HCT116 (cell line): ENCODE data around the gene FBXO17. TPM values are rescaled to one million over a fixed set of nuclear protein-coding genes. Genes with fewer than 3 reads are reported as not detected.

ENCODE experiments used
- ATAC-seq: fragments of 200-7000 bp; cut with Tn5 transposase; 2 replicates; pipeline ENCODE4 v1.9.1; 2020; ENCODE audit warnings: mild to moderate bottlenecking, moderate library complexity
- BruUV-seq: library from RNA; stranded (reverse); fragments of 400-500 nt; replicated peaks from 2 replicates; lab custom pipeline; 2021; lab: Mats Ljungman, UMichigan
- CTCF ChIA-PET: fragments of 300-600 bp; sonication (Branson Sonifier 250); formaldehyde crosslinking; loops from one replicate; lab custom pipeline; 2021; ENCODE audit warnings: antibody characterized with exemption; lab: Charles Lee
- POLR2A ChIA-PET: fragments of 300-600, 350-600 bp; sonication (Branson Sonifier 250); formaldehyde crosslinking; loops from one replicate; lab custom pipeline; 2021; ENCODE audit warnings: antibody characterized with exemption; lab: Charles Lee
- RAD21 ChIA-PET, 2 experiments: fragments of 300-600 bp; sonication (Branson Sonifier 250); formaldehyde crosslinking; loops; one replicate each; lab custom pipeline; 2023; ENCODE audit warnings: low total read pairs in 2 of 2; ENCODE audit not compliant: uncharacterized antibody in 2 of 2, unreplicated experiment in 2 of 2, low non-redundant PET in 1 of 2; lab: Charles Lee
- DNase-seq: peaks from one replicate; pipeline ENCODE4 v3.0.0-alpha.2; 2010; ENCODE audit warnings: low read depth, low spot score
- H2AFZ ChIP-seq: fragments of 200-600 bp; shearing (Covaris generic), sonication (generic); 2 replicates; pipeline ENCODE4 v1.6.1; 2017; ENCODE audit warnings: low read depth, mixed run types, mixed read lengths, antibody characterized with exemption, low read length; ENCODE audit not compliant: poor library complexity, severe bottlenecking
- H3K27ac ChIP-seq: 2 replicates; pipeline ENCODE4 v1.5.1; 2012; ENCODE audit warnings: low read depth, low read length
- H3K27me3 ChIP-seq: fragments of 200-600 bp; sonication (generic); 2 replicates; pipeline ENCODE4 v1.6.1; 2016; ENCODE audit warnings: mixed run types, low read length, mixed read lengths; ENCODE audit not compliant: insufficient read depth
- H3K36me3 ChIP-seq, 2 experiments: fragments of 200-500 bp in 1 of 2; fragments of 200-600 bp in 1 of 2; sonication (Bioruptor generic) in 1 of 2; sonication (generic) in 1 of 2; 2 replicates each; pipeline versions ENCODE4 v1.5.1 to v1.6.1; 2014 to 2016; ENCODE audit warnings: low read length in 2 of 2, inconsistent platforms in 1 of 2, mixed read lengths in 1 of 2, mixed run types in 1 of 2; ENCODE audit not compliant: insufficient read depth in 2 of 2, control insufficient read depth in 1 of 2
- H3K4me1 ChIP-seq, 2 experiments: fragments of 200-600 bp in 1 of 2; sonication (generic) in 1 of 2; 2 replicates each; pipeline versions ENCODE4 v1.5.1 to v1.6.1; 2012 to 2017; ENCODE audit warnings: low read length in 2 of 2, inconsistent platforms in 1 of 2, mild to moderate bottlenecking in 1 of 2, mixed read lengths in 1 of 2, mixed run types in 1 of 2, moderate library complexity in 1 of 2; ENCODE audit not compliant: insufficient read depth in 2 of 2, control insufficient read depth in 1 of 2
- H3K4me2 ChIP-seq: fragments of 200-600 bp; sonication (generic); 2 replicates; pipeline ENCODE4 v1.6.1; 2017; ENCODE audit warnings: mixed run types, low read length, mixed read lengths
- H3K4me3 ChIP-seq, 2 experiments: fragments of 200-600 bp in 1 of 2; sonication (generic) in 1 of 2; replicated peaks in 1 of 2; 2 replicates each; pipeline ENCODE4 v1.5.1; 2011 to 2016; ENCODE audit warnings: low read length in 2 of 2, control low read depth in 1 of 2, low read depth in 1 of 2, mild to moderate bottlenecking in 1 of 2, mixed read lengths in 1 of 2, mixed run types in 1 of 2
- H3K79me2 ChIP-seq: fragments of 200-600 bp; sonication (generic); 2 replicates; pipeline ENCODE4 v1.6.1; 2017; ENCODE audit warnings: mild to moderate bottlenecking, mixed run types, low read length, moderate library complexity, mixed read lengths; ENCODE audit not compliant: insufficient read depth
- H3K9ac ChIP-seq: fragments of 200-600 bp; sonication (generic); 2 replicates; pipeline ENCODE4 v1.6.1; 2016; ENCODE audit warnings: low read length, mixed read lengths
- H3K9me2 ChIP-seq: fragments of 200-600 bp; sonication (generic), shearing (Covaris generic); 2 replicates; pipeline ENCODE4 v1.6.1; 2017; ENCODE audit warnings: mixed run types, mild to moderate bottlenecking, moderate library complexity; ENCODE audit not compliant: insufficient read depth
- H3K9me3 ChIP-seq, 2 experiments: fragments of 200-500 bp in 1 of 2; fragments of 200-600 bp in 1 of 2; sonication (Bioruptor generic) in 1 of 2; sonication (generic) in 1 of 2; 2 replicates each; pipeline ENCODE4 v1.6.1; 2014 to 2017; ENCODE audit warnings: low read length in 2 of 2, mixed read lengths in 2 of 2, inconsistent platforms in 1 of 2, low read depth in 1 of 2, mild to moderate bottlenecking in 1 of 2, mixed run types in 1 of 2, moderate library complexity in 1 of 2; ENCODE audit not compliant: control insufficient read depth in 1 of 2, insufficient read depth in 1 of 2
- H4K20me1 ChIP-seq: fragments of 200-600 bp; sonication (generic), shearing (Covaris generic); 2 replicates; pipeline ENCODE4 v1.6.1; 2017; ENCODE audit warnings: mixed run types, mild to moderate bottlenecking, moderate library complexity; ENCODE audit not compliant: insufficient read depth
- CEBPB ChIP-seq: IDR thresholded peaks from 2 replicates; pipeline ENCODE4 v1.6.1; 2012; ENCODE audit warnings: low read depth
- ELF1 ChIP-seq: IDR thresholded peaks from 2 replicates; pipeline ENCODE4 v1.6.1; 2012; ENCODE audit warnings: low read depth, borderline replicate concordance
- EZH2phosphoT487 ChIP-seq: fragments of 200-600 bp; IDR thresholded peaks from 2 replicates; pipeline ENCODE4 v1.6.1; 2018; ENCODE audit warnings: antibody characterized with exemption, borderline replicate concordance
- FOSL1 ChIP-seq: IDR thresholded peaks from 2 replicates; pipeline ENCODE4 v1.6.1; 2012; ENCODE audit warnings: low read depth
- JUND ChIP-seq: IDR thresholded peaks from 2 replicates; pipeline ENCODE4 v1.6.1; 2012
- POLR2A ChIP-seq: IDR thresholded peaks from 2 replicates; pipeline ENCODE4 v1.7.0; 2011; ENCODE audit warnings: borderline replicate concordance; ENCODE audit not compliant: insufficient read depth, insufficient read length; ENCODE audit errors: extremely low read depth
- SRF ChIP-seq: IDR thresholded peaks from 2 replicates; pipeline ENCODE4 v1.6.1; 2012; ENCODE audit warnings: low read depth
- YY1 ChIP-seq: IDR thresholded peaks from 2 replicates; pipeline ENCODE4 v1.6.1; 2011; ENCODE audit warnings: low read length, low read depth, moderate library complexity, mild to moderate bottlenecking; ENCODE audit not compliant: insufficient replicate concordance; ENCODE audit errors: extremely low read depth
- ZFX ChIP-seq: fragments of 450-650 bp; IDR thresholded peaks from 2 replicates; pipeline ENCODE4 v1.6.1; 2017
- intact Hi-C: fragments of 100-400 bp; cut with micrococcal nuclease; formaldehyde crosslinking; loops from 2 replicates; pipeline ENCODE4 v1.10.0; 2022
- total RNA-seq: library from RNA; stranded (reverse); gene quantifications from one replicate; pipeline ENCODE4 v1.2.1, GENCODE V29; 2021; ENCODE audit not compliant: unreplicated experiment
- TF ChIP-seq, protein P1 (sequence below): IDR thresholded peaks from 2 replicates; pipeline ENCODE4 v1.6.1; 2012; ENCODE audit warnings: low read depth
- TF ChIP-seq, protein P2 (sequence below): IDR thresholded peaks from 2 replicates; pipeline ENCODE4 v1.6.1; 2012

Gene FBXO17
- total RNA-seq, 1 experiment from 2014 or later = 18.5 TPM

DNA sequence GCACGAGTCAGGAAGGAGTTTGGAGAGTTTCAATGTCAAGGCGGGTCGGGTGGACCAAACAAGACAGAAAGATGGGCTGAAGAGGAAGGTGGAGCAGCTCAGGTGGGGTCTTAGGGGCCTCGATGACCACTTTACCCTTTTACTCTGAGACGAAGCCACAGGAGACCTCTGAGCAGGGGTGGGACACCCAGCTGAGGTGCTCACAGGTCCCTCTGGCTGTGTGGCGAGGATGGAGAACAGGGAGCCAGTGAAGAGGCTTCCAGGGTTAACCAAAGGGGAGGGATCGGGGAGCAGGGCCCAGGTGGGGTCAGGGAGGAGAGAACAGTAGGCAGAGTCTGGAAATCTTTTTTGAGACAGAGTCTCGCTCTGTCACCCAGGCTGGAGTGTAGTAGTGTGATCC is 61.6 kb downstream of the FBXO17 start (continued):
- TF ChIP-seq, protein P1, sequence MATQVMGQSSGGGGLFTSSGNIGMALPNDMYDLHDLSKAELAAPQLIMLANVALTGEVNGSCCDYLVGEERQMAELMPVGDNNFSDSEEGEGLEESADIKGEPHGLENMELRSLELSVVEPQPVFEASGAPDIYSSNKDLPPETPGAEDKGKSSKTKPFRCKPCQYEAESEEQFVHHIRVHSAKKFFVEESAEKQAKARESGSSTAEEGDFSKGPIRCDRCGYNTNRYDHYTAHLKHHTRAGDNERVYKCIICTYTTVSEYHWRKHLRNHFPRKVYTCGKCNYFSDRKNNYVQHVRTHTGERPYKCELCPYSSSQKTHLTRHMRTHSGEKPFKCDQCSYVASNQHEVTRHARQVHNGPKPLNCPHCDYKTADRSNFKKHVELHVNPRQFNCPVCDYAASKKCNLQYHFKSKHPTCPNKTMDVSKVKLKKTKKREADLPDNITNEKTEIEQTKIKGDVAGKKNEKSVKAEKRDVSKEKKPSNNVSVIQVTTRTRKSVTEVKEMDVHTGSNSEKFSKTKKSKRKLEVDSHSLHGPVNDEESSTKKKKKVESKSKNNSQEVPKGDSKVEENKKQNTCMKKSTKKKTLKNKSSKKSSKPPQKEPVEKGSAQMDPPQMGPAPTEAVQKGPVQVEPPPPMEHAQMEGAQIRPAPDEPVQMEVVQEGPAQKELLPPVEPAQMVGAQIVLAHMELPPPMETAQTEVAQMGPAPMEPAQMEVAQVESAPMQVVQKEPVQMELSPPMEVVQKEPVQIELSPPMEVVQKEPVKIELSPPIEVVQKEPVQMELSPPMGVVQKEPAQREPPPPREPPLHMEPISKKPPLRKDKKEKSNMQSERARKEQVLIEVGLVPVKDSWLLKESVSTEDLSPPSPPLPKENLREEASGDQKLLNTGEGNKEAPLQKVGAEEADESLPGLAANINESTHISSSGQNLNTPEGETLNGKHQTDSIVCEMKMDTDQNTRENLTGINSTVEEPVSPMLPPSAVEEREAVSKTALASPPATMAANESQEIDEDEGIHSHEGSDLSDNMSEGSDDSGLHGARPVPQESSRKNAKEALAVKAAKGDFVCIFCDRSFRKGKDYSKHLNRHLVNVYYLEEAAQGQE = no peak
- TF ChIP-seq FOSL1 = no peak
- TF ChIP-seq CEBPB = no peak
- no peak for TF ChIP-seq ELF1
- TF ChIP-seq EZH2phosphoT487 = no peak
- no peak for TF ChIP-seq POLR2A
- no peak for TF ChIP-seq YY1
- no peak for TF ChIP-seq JUND

DNA sequence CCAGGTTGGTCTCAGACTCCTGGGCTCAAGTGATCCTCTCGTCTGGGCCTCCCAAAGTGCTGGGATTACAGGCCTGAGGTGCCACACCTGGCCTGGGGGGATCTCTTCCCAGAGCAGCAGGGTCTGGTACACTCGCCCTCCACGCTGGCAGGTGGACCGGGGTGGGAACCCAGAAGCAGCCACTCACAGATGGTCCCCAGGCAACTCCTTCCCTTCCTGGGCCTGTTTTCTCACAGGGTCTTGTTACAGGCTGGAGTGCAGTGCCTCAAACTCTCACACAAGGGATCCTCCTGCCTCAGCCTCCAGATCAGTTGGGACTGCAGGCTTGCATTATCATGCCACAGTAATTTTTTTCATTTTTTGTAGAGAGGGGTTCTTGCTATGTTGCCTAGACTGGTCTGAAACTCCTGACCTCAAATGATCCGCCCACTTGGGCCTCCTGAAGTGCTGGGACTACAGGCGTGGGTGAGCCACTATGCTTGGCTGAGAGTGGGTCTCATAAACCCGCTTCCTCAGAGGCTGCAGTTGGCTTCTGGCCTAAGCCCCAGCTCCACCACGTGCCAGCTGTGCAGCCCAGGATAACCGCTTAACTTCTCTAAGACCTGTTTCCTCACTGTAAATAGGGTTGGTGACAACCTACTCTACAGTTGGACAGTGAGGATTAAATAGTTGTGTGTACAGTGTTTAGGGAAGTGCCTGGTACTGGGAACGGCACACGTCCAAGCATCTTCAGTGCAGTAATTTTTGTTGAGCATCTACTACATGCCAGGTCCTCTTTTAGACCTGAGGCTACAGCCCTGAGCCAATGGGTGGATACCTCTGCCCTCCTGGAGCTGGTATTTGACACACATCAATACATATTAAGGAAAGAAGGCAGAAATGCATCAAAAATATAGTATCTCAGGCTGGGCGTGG is 62.7 kb downstream of the FBXO17 start:
- ATAC-seq (no peak), DNase-seq (no peak)
- Histone ChIP-seq H3K4me2 (no peak overlapping the region), H3K79me2 (no peaks in the 10 kb centered on the region), H3K9me3 (no peaks in the 10 kb centered on the region), H3K9ac (no peak overlapping the region), H4K20me1 (no peaks in the 10 kb centered on the region), H3K4me1 (no peaks in the 10 kb centered on the region), H3K27ac (no peak overlapping the region), H3K4me3 (no peak overlapping the region), H3K36me3 (no peaks in the 10 kb centered on the region), H3K27me3 (no peaks in the 10 kb centered on the region), H3K9me2 (no peaks in the 10 kb centered on the region), H2AFZ (no peak overlapping the region)
- BruUV-seq = no TSS peak
- RAD21 ChIA-PET = interaction anchor here in 1 of 2 experiments (0.7 kb wide), 1 partner anchor 985 kb away, joined by 3 read pairs; no protein-coding TSS in a partner anchor
- CTCF ChIA-PET = no interaction called here
- TF ChIP-seq ZFX = no peak
- TF ChIP-seq SRF = no peak
- TF ChIP-seq, protein P2, sequence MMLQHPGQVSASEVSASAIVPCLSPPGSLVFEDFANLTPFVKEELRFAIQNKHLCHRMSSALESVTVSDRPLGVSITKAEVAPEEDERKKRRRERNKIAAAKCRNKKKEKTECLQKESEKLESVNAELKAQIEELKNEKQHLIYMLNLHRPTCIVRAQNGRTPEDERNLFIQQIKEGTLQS = no peak
- TF ChIP-seq, protein P1 = no peak
- no peak for TF ChIP-seq POLR2A
- no peak for TF ChIP-seq CEBPB
- intact Hi-C loops = no loop called here
- POLR2A ChIA-PET = no interaction called here
